Activated CD4-positive, alpha-beta T cell treated with anti-CD3 and anti-CD28 coated beads, Interleukin-2, amount 10 ng/mL, durations not matched to agents 24 days and 14 days (primary cell): ENCODE data around the gene GNG2. TPM values are rescaled to one million over a fixed set of nuclear protein-coding genes. Genes with fewer than 3 reads are reported as not detected.

Experiments used
- total RNA-seq: library from RNA; stranded (reverse); gene quantifications from 2 replicates; pipeline ENCODE4 v1.2.3, GENCODE V29; 2022

The GNG2 gene
- total RNA-seq, 1 donor from 2014 or later, result 104 TPM

Other genes starting within 250 kb of the GNG2 start
- gene FRMD6, start 208.7 kb upstream of the GNG2 start, total RNA-seq, result 5.5 and 7.4 TPM in 2 replicates
- gene RTRAF, start 128.9 kb downstream of the GNG2 start, total RNA-seq, result 226 and 229 TPM in 2 replicates
- gene NID2, start 208.4 kb downstream of the GNG2 start, total RNA-seq, result 0.09 TPM in 2 replicates